Tibial nerve (tissue), 4 donors: ENCODE data around the gene DUSP18.

Experiments
- EP300 ChIP-seq, 2 donors: sonication (generic); formaldehyde crosslinking; IDR thresholded peaks; one replicate each; pipeline ENCODE4 v1.6.1; 2017; ENCODE audit warnings: antibody characterized with exemption in 2 of 2, mild to moderate bottlenecking in 1 of 2
- POLR2A ChIP-seq, 2 donors: fragments of 450-650 bp; IDR thresholded peaks; one replicate each; pipeline ENCODE4 v1.6.1; 2017; ENCODE audit warnings: antibody characterized with exemption in 2 of 2, mild to moderate bottlenecking in 2 of 2, moderate library complexity in 2 of 2
- TF ChIP-seq, protein P1 (sequence below), 5 experiments: fragments of 200-600 bp in 3 of 5; fragments of 450-650 bp in 2 of 5; sonication (generic) in 3 of 5; IDR thresholded peaks; one replicate each; pipeline ENCODE4 v1.5.1; 2016 to 2019; ENCODE audit warnings: antibody characterized with exemption in 5 of 5, mild to moderate bottlenecking in 3 of 5, moderate library complexity in 2 of 5

DNA sequence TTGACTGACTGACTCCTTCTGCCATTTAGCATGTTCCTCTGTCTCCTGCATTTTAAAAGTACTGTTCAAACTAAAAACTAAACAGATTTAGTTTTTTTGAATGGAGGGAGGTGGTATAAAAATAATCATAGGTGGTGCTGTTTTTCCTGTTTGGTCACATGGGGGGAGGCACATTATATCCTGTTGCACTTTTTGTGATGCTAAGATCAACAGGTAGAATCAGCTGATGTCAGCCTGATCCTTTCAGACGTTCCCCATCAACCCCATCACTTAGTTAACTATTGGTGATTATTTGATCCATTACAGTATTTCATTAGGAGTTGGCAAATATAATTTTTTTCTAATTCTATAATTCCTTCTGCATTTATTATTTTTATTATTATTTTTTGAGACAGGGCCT, 21.9 kb upstream of the DUSP18 start:
- TF ChIP-seq, protein P1, sequence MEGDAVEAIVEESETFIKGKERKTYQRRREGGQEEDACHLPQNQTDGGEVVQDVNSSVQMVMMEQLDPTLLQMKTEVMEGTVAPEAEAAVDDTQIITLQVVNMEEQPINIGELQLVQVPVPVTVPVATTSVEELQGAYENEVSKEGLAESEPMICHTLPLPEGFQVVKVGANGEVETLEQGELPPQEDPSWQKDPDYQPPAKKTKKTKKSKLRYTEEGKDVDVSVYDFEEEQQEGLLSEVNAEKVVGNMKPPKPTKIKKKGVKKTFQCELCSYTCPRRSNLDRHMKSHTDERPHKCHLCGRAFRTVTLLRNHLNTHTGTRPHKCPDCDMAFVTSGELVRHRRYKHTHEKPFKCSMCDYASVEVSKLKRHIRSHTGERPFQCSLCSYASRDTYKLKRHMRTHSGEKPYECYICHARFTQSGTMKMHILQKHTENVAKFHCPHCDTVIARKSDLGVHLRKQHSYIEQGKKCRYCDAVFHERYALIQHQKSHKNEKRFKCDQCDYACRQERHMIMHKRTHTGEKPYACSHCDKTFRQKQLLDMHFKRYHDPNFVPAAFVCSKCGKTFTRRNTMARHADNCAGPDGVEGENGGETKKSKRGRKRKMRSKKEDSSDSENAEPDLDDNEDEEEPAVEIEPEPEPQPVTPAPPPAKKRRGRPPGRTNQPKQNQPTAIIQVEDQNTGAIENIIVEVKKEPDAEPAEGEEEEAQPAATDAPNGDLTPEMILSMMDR (IDR thresholded peaks at IDR 0.05): no peak
- TF ChIP-seq POLR2A (IDR thresholded peaks at IDR 0.05) (no peak), EP300 (IDR thresholded peaks at IDR 0.05) (no peak)
